ENCODE results near the gene CDK15.
A peak's percentile ranks its signal among the peaks of the same experiment; 100 is the strongest.
"Not testable (repeated sequence)": the region's sequence is repeated elsewhere in the genome, so short reads cannot be mapped to it uniquely, and the experiment has no call there.

Gene CDK15

GRCh38 chr2:201833781-201834180 is 27.4 kb downstream of the CDK15 start:
- DNase-seq: no peak

DNA sequence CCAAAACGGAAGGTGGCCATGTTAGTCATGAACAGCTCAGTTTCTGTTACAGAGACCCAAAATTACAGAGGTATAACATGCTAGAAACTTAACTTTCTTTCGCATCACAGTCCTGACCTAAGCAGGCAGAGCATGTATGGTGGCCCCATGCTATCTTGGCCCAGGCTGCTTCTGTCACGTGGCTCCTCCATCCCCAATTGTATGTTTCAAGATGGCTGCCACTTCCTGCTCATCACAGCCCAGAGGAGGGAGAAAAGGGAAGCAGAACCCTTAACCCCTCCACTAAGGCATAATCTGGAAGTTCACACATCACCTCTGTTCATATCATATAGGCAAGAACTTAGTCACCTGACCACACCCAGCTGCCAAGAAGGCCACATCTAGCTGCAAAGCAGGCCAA is 28.7 kb downstream of the CDK15 start:
- DNase-seq: no peak

- DNase-seq: no peak
Measured at GRCh38 chr2:201837391-201837790, 31.1 kb downstream of the CDK15 start.

DNA sequence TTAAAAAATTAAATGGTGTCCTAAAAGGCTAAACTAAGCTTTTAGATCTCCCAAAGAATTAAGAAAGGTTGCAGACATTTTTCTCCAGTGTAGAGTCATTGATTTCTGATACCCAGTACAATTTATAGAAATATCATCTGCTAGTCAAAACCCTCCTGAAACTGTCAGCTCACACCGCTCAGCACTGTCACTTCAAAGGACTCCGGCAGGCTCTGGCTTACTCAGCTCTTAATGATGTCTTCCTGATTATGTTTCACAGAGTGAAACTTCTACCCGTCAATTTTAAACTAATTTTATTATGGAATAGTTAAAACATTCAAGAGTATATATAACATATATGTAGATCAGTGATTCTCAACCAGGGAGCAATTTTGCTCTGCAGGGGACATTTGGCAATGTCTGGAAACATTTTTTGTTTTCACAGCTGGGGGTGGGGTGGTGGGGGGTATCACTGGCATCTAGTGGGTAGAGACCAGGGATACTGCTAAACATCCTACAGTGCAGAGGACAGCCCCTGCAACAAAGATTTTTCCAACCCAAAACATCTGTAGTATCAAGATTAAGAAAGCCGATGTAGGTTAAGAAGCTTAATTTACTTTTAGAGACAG is 31.6 kb downstream of the CDK15 start:
- no peak for DNase-seq

DNA sequence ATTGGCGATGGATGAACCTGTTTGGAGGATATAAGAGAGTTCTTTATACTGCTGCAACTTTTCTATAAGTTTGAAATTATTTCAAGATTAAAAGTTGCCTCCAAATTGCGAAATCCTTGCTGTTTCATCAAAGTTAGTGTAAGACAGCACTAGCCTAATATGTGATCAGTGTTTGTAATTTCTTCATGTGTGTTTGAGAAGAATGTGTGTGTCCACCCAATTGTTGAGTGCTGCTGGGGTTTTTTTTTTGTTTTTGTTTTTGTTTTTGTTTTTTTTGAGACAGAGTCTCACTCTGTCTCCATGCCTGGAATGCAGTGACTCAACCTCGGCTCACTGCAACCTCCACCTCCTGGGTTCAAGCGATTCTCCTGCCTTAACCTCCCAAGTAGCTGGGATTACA is 33.4 kb downstream of the CDK15 start:
- DNase-seq: no peak

GRCh38 chr2:201840726-201841125 is 34.4 kb downstream of the CDK15 start:
- no peak for DNase-seq

DNA sequence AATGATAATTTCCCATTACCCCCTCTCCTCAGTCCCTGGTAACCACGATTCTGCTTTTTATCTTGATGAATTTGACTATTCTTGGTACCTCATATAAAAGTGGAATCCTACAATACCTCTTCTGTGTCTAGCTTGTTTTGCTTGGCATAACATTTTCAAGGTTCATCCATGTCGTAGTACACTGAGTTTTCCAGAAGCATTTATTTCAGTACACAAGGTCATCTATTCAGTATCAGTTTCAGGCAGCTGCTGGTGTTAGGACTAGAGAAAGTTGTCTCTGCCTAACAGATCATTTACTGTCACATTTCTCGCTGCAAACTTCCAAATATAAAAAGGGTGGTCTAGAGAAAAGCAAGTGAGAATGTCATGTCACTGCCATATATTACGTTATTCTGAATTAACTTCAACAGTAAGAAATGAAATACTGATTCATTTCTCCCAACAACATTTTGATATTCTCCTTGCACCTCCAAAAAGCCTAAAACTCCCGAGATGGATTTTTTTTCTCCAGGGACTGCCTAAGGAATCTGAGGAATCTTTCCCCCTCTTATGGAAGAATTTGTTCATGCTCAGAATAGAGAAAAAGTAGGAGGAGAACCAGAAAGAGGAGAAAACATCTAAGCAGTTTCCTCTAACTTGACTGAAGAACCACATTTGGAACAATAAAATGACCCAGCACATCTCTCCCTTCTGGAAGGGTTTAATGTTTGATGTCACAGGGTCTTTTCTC is 36.0 kb downstream of the CDK15 start:
- no peak for DNase-seq

DNA sequence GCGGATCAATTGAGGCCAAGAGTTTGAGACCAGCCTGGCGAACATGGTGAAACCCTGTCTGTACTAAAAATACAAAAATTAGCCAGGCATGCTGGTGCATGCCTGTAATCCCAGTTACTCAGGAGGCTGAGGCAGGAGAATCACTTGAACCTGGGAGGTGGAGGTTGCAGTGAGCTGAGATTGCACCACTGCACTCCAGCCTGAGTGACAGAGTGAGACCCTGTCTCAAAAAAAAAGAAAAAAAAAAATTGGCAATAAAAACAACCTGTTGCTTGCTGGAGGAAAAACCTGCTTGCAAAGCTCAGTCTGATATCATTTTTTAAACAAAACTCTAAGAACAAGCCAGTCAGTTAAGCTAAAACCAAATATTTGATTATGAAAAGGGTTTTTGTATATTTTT is 38.6 kb downstream of the CDK15 start:
- DNase-seq: not testable (repeated sequence)

GRCh38 chr2:201847481-201847880 is 41.1 kb downstream of the CDK15 start:
- DNase-seq: no peak

DNA sequence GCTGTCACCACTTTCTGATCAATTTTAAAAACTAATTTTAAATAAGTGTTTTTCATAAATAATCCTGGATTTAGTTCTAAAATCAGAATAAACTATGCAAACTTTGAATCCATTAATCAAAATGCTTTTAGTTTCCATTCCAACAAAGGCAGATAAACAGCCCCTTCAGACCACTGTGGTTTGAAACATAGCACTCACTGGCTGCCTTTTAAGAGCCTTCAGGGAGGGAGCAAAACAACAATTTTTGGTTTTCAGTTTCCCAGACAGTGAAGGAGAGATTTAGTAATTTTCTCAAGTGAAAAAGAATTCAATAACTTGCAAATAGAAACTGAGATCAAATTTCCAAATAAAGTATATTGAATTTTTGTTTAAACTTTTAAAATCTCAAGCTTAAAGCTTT is 46.1 kb downstream of the CDK15 start:
- DNase-seq: no peak

GRCh38 chr2:201852878-201853415 is 46.6 kb downstream of the CDK15 start:
- no peak for DNase-seq

DNA sequence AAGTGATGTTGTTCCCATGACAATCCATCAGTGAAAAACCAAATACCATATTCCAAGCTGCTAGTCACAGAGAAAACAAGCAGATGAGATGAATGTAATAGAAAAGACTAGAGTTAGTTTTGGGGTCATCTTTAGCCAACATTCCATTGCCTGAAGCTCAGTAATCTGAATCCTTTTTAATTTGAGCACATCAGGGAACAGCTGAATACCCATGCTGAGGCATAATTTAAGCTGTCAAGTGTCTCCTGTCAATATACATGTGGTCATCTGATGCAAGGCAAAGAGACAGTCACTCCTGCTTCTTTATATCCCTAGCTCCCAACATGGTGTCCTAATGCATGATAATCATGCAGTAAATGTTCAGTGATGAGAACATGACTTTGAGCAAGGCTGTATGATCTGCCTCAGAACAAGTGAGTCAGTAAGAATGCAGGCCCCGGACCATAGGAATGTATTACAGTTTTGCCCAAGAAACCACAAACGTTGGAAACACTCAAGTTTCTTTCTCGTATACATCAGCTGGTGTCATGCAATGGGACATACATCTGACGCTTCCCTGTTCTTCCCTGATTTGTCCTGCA is 48.0 kb downstream of the CDK15 start:
- no peak for DNase-seq

DNA sequence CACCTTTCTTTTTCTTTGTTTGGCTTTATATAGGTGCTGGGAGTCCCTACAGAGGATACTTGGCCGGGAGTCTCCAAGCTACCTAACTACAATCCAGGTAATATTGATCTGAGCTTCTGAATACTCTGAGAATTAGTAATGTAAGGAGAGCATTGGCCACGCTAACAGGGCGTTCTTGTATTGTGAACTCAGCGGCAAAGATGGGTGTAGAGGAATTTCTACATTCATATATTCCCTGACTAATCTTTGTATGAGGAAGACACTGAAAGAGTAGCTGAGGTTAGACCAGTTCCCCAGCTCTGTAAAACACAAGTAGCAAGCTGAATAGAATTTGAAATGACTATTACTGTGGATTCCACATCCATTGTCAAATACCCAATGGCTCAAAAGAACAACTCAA is 48.5 kb downstream of the CDK15 start:
- no peak for DNase-seq

DNA sequence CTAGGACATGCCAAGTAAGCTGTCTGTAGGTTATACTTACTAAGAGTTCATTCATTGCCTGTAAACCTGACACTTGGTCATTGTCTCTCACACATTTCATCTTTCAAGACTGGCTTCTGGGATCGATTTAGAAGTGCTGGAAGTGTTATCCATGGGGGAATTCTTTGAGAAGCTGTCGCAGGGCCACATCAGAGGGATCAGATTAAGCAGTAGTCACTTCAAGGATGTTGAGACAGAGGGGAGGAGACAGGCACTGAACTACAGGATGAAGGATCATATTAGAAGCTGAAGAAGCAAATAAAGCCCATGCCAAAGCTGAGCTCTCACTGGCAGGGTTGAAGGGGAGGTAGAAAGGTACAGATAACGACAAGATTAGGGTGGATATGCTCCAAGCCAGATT is 49.0 kb downstream of the CDK15 start:
- DNase-seq: no peak

- no peak for DNase-seq
Measured at GRCh38 chr2:201857326-201857725, 51.0 kb downstream of the CDK15 start.

DNA sequence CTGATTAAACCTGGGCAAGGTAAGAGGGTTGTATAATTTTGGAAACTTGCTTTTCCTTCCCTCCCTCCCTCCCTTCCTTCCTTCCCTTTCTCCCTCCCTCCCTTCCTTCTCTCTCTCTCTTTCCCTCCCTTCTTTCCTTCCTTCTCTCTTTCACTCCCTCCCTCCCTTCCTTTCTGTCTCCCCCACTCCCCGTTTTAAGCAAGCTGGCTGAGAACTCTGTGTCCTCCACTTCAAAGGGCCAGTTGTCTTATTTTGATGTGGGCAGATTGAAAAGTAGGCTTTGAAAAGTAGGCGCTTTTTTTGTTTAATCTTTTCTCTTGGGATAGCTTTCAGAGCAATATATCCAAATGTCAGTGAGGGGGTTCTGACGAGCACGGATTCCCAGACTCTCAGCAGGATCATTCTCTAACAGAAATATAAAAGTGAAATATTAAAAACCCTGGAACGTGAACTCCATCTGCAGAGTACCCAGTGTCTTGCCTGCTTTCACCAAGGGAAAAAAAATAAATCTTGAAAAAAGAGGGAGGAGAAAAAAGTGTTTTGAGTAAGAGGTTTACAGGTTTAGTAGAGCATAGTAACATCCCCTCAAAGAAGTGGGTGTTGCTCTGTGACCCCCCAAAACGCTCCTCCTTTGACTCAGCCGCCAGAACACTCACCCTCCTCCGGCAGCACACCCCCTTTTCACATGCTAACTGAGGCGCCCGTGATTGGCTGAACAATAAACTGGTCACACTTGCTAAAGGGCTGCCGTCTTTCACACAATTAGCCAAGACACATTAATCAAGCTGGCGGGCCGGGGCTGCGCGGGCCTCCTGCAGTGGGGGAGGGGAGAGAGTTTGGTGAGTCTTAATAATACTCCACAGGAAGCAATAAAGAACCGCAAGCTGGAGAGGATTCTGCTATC is 52.2 kb downstream of the CDK15 start:
- DNase-seq: no peak

GRCh38 chr2:201859949-201860348 is 53.6 kb downstream of the CDK15 start:
- DNase-seq: no peak

- peak; percentile 13 for DNase-seq
Measured at GRCh38 chr2:201860636-201861066, 54.3 kb downstream of the CDK15 start.

DNA sequence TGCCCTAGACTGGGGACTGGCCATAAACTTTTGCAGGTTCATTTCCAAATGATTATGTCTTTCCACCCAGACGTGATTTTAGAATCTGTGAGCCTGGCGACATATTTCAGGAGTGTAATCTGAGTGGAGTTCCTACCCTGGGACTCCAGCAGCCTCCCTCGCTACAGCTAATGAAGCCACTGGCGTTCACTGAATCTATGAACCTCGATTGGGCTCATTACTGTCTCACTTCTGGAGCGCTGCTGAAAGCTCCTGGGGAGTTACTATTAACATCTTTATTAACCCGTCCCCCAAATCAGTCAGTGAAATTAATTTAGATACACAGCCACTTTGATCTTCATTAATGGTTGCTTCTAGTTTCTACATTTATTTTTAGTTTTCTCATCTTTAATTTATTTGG is 56.5 kb downstream of the CDK15 start:
- no peak for DNase-seq

DNA sequence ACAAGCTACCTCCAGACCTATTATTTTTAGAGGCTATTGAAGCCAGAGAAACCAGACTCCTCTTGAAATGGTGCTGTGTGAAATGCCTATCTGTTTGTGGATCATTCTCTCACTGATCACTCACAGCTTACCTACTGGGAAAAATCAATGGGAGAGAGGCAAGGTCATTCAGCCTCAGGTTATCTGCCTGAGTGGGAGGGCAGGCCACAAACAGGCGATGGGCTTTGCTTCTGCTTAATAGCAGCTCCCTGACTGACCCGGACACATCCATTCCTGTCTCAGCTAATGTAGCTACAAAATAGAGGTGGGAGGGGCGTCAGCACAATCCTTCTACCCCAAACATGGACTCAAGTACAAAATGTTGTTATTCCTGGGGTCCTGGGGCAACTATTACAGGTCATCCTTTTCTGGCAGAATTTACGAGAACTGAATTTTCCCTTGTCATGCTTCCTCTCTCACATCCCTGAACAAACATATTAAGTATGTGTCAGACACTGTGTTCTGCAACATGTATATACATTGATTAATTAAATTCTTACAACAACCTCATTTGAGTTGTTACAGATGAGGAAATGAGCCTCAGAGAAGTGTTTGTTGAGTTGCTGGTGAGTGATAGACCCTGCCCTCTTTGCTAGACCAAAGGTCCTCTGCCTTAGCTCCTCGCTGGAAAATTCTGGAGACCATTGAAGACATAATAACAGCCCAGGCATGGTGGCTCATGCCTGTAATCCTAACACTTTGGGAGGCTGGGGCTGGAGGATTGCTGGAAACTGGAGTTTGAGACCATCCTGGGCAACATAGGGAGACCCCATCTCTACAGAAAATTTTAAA is 60.5 kb downstream of the CDK15 start:
- no peak for DNase-seq

GRCh38 chr2:201871471-201871870 is 65.1 kb downstream of the CDK15 start:
- no peak for DNase-seq

- no peak for DNase-seq
Measured at GRCh38 chr2:201872591-201872990, 66.3 kb downstream of the CDK15 start.
